Fibroblast of the aortic adventitia (primary cell): ENCODE data around the gene GABARAP. TPM values are rescaled to one million over a fixed set of nuclear protein-coding genes. Genes with fewer than 3 reads are reported as not detected.

ENCODE experiments used
- DNase-seq: peaks from one replicate; pipeline ENCODE4 v3.0.0-alpha.2; 2010; ENCODE audit warnings: low read depth
- H3K4me3 ChIP-seq: 2 replicates; pipeline ENCODE4 v1.5.1; 2011; ENCODE audit warnings: low read depth, mild to moderate bottlenecking, control low read depth, low read length, moderate library complexity
- CTCF ChIP-seq: IDR thresholded peaks from 2 replicates; pipeline ENCODE4 v1.5.1; 2011; ENCODE audit warnings: mild to moderate bottlenecking, low read length, control low read depth, inconsistent platforms; ENCODE audit not compliant: insufficient read depth
- total RNA-seq: library from RNA; depleted of rRNA; stranded (reverse); fragments of >200 nt; gene quantifications from 2 replicates; pipeline ENCODE4 v1.2.3, GENCODE V29; 2012; ENCODE audit warnings: low replicate concordance

The GABARAP gene
- total RNA-seq, 1 donor: 420 TPM

- no peak for TF ChIP-seq CTCF
- no peak for DNase-seq
Observed at GRCh38 chr17:7233701-7234082, 8.6 kb downstream of the GABARAP start.

GRCh38 chr17:7232114-7232513, 10.1 kb downstream of the GABARAP start:
- peak overlapping the region; percentile 55 for H3K4me3 ChIP-seq
- no peak for DNase-seq
- TF ChIP-seq CTCF: no peak

More at GRCh38 chr17:7233701-7234082, 8.6 kb downstream of the GABARAP start:
- H3K4me3 ChIP-seq: peak overlapping the region; percentile 94

DNA sequence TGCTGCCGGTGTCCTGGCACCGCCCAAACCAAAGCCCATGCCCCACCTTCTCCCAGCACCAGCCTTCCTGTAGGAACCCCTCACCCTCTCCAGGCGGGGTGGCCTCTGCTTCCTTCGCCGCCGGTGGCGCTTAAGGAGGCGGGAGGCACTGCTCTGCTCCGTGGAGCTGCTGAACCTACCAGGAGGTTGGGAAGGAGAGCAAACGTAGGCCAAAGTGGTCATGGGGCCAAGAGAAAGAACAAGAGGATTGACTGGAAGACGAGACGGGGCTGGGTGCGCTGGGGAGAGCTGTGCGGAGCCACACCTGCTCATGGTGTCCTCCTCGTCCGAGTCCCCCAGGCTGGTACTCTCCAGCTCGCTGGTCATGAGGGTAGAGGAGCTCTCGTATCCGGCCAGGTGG, 12.7 kb downstream of the GABARAP start:
- TF ChIP-seq CTCF: no peak
- no peak for DNase-seq
- no peak overlapping the region for H3K4me3 ChIP-seq

DNA sequence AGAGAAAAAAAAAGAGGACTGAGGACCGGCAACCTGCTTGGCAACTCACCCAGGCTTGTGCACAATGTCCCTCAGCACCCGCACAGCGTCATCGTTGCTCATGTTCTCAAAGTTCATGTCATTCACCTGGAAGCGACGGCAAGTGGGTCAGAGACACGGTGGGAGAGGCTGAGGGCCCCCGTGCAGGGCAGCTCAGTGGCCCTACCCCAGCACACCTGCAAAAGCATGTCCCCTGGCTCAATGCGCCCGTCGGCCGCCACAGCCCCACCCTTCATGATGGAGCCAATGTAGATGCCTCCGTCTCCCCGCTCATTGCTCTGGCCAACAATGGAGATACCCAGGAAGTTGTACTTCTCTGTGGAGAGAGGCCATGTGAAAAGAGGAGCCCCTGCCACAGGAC, 13.3 kb downstream of the GABARAP start:
- no peak for TF ChIP-seq CTCF
- DNase-seq: no peak
- H3K4me3 ChIP-seq: no peak overlapping the region

DNA sequence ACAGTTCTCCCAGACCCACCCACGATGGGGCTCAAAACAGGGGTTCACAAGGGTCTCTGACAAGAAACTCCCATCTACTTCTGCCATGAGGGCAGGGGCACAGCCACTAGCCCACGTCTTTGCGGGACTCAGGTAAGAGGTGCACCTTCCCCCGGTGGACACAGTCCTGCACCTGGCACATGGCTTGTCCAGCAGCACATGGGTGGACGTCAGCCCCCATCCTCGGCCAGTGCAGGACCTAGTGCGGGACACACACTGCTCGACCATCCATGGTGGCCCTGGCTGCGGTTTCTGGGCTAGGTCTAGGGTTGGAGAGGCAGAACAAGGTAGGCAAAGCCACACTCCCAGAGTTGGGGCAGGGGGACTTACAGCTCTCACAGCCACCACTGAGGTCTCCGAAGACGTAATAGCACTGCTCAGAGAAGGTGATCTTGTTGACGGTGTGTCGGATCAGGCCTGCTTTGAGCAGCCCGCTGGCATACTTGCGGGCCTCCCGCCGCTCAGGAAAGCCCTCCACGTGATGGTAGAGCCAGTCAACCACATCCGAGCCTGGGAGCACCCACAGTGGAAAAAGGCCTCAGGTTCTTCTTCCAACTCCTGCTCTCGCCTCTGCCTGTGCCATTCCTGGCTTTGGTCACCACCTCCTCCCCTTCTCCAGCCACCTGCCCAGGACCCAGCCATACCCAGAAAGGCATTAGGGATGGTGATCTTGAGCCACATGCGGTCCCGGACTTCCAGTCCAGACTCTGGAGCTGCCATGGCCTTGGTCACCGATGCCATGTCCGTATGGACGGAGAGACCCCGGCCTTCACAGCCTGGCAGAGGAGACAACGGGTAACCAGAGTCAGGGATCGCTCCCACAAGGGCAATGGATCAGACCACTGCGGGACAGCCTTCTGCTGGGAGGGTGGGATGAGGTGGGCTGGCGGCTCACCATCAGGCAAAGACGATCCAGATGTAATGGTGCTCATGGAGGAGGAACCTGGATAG, 15.2 kb downstream of the GABARAP start:
- no peak for TF ChIP-seq CTCF
- H3K4me3 ChIP-seq: no peak overlapping the region
- DNase-seq: no peak

DNA sequence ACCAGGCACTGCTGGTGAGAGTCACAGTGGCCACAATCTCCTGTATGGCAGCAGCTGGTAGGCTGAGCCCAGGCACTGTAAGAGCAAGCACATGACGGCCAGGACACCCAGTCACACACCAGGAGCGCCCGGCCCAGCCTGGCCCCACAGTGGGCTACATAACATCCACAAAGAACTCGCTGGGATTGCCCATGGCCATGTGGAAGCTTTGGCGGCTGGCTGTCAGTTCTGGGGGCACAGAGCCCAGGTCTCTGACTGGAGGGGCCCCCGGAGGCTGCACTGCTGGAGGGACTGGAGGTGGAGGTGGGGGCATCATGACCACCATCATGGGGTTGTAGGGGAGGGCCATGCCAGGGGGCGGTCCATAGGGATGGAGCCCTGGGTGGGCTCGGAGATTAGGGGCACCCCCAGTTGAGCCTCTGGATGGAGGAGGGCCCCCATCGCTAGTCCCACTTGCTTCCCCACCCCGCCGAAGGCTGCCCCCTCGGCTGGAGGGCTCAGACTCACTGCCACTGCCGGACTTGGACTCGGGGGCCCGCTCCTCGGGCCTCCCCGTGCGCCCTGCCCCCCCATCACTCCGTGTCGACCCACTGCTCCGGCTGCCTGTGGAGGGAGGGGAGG, 16.4 kb downstream of the GABARAP start:
- TF ChIP-seq CTCF: no peak
- DNase-seq: no peak
- H3K4me3 ChIP-seq: no peak overlapping the region
